Measurements from ENCODE around the gene NLE1. TPM values are rescaled to one million over a fixed set of nuclear protein-coding genes. Genes with fewer than 3 reads are reported as not detected.

Gene NLE1
- total and polyA plus RNA-seq, 5 experiments from 2014 or later: 4.6 to 21.7 (median 6.4) TPM

- Mint-ChIP-seq H3K4me3 (no peak overlapping the region), H3K4me1 (peaks cover 5 to 24% (median 13%) of the 10 kb centered on the region in 4 donors), H3K27ac (no peak overlapping the region), H3K9me3 (no peaks in the 10 kb centered on the region), H3K36me3 (no peaks in the 10 kb centered on the region), H3K27me3 (no peaks in the 10 kb centered on the region)
- ATAC-seq: no peak
- DNase-seq: no peak
- POLR2A ChIA-PET: interaction anchor here (0.6 kb wide), 1 partner anchor 115 kb away, joined by 3 read pairs; no protein-coding TSS in a partner anchor
These were observed 2.7 kb upstream of the NLE1 start for GRCh38 chr17:35144840-35145239.

DNA sequence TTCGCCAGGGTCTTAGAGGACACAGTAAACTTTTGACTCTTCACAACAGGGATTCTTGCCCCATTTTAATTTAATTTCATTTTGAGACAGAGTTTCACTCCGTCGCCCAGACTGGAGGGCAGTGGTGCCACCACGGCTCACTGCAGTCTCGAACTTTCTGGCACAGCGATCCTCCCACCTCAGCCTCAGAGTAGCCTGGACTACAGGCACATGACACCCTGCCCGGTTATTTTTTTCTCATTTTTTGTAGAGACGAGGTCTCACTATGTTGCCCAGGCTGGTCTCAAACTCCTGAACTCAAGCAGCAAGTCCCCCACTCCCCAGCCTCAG is 329 bp upstream of the NLE1 start:
- POLR2A ChIA-PET: interaction anchor here (0.6 to 3.0 kb wide), 6 partner anchors 16 to 504 kb away, joined by 3 to 12 read pairs (median 6); partner anchors contain the start of genes PEX12 and RAD51D
- peaks cover 0 to 16% (median 4%) of the 10 kb centered on the region in 3 donors for H3K36me3 Mint-ChIP-seq
- ATAC-seq: peak; percentile 6 to 9
- DNase-seq: no peak
- H3K4me3 Mint-ChIP-seq: peak overlapping the region; percentile 76 to 92 (median 84)
- peaks cover 5 to 26% (median 15%) of the 10 kb centered on the region in 4 donors for H3K4me1 Mint-ChIP-seq
- no peaks in the 10 kb centered on the region for H3K9me3 Mint-ChIP-seq
- no peaks in the 10 kb centered on the region for H3K27me3 Mint-ChIP-seq
- H3K27ac Mint-ChIP-seq: peak overlapping the region; percentile 51 to 94 (median 88)

GRCh38 chr17:35138218-35138617 is 3.9 kb downstream of the NLE1 start:
- H3K4me3 Mint-ChIP-seq: no peak overlapping the region
- H3K27me3 Mint-ChIP-seq: no peaks in the 10 kb centered on the region
- peaks cover under 1 to 24% (median 9%) of the 10 kb centered on the region in 4 donors for H3K4me1 Mint-ChIP-seq
- no peaks in the 10 kb centered on the region for H3K9me3 Mint-ChIP-seq
- H3K27ac Mint-ChIP-seq: peak overlapping the region in 3 of 10 donors; percentile 16 to 76 (median 56)
- ATAC-seq (no peak), DNase-seq (no peak)
- peaks cover 0 to 56% (median 16%) of the 10 kb centered on the region in 3 donors for H3K36me3 Mint-ChIP-seq
- POLR2A ChIA-PET: interaction anchor here (1.8 kb wide), 1 partner anchor 10 kb away, joined by 5 read pairs; no protein-coding TSS in a partner anchor

DNA sequence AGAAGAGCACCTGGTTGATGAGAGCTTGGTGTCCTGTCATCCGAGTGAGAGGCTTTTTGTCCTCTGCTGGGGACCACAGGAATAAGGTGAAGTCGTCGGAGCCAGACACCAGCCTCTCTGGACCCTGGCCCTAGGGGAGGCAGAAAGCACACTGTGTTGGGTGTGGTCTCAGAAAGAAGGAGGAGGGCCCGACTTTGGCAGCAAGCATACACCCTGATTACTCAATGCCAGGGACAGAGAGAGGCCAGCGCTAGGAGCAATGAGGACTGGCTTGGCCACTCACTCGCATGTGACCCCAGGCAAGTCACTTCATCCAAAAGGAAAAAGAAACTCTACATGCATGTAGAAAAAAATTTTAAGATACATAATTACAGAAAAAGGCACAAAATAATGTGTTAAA is 6.8 kb downstream of the NLE1 start:
- POLR2A ChIA-PET: no interaction called here
- H3K27me3 Mint-ChIP-seq: no peaks in the 10 kb centered on the region
- peaks cover 0 to 7% (median 2%) of the 10 kb centered on the region in 4 donors for H3K4me1 Mint-ChIP-seq
- no peak overlapping the region for H3K4me3 Mint-ChIP-seq
- H3K27ac Mint-ChIP-seq: peak overlapping the region in 2 of 10 donors; percentile 27 to 57
- DNase-seq (no peak), ATAC-seq (no peak)
- no peaks in the 10 kb centered on the region for H3K9me3 Mint-ChIP-seq
- peaks cover 0 to 77% (median 16%) of the 10 kb centered on the region in 3 donors for H3K36me3 Mint-ChIP-seq

DNA sequence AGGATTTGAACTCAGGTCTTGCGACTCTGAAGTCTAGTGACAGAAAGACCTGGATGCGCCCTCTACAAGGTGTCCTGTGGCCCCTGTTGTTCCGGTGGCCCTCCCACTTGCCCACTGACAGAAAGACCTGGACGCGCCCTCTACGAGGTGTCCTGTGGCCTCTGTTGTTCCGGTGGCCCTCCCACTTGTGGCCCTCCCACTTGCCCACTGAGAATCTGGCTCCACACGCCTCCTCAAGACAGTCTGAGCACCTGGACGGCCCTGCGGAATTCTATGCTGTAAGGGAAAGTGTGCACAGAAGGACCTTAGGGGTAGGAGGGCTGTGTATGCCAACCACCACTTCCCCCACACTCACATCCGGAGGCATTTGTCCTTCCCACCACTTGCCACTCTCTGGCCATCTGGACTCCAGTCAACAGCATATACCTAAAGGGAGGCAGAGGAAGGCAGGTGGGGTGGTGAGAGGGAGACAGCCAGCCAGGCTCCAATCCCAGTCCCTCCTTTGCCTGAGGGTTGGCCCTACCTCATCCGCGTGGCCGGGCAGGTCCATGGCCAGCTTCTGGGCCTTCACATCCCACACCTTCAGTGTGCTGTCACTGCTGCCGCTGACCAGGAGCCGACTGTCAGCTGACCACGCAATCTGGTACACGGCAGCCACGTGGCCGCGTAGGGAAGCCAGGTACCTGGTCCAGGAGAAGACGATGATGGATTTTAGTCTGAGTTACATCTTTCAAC is 9.1 kb downstream of the NLE1 start:
- no peak overlapping the region for H3K4me3 Mint-ChIP-seq

DNA sequence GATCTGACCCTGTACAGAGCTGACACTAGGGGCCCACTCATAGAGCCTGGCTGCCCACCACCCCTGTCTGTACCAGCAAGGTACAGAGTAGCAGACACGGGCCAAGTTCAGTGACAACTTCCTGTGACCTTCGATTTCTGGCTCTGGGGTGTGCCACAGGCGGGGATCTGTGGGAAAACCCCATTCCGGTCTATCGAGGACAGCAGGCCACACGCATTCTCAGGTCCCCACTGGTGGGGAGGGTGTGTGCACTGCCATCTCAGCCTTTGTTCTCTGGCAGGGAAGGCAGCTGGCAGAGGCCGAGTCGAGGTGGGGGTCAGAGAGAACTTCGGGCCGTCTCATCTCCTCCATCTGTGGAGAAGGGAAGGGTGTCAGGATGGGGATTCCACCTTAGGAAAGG is 10.0 kb downstream of the NLE1 start:
- POLR2A ChIA-PET: no interaction called here
- Mint-ChIP-seq H3K4me3 (no peak overlapping the region), H3K9me3 (no peaks in the 10 kb centered on the region), H3K4me1 (peaks cover 0 to 3% (median under 1%) of the 10 kb centered on the region in 4 donors), H3K27ac (peak overlapping the region in 2 of 10 donors; percentile 50 to 51), H3K36me3 (peaks cover 0 to 62% (median 11%) of the 10 kb centered on the region in 3 donors), H3K27me3 (no peaks in the 10 kb centered on the region)
- ATAC-seq: no peak
- no peak for DNase-seq

More for the DNA sequence above, 9.1 kb downstream of the NLE1 start:
- Mint-ChIP-seq H3K27me3 (no peaks in the 10 kb centered on the region), H3K4me1 (peaks cover 0 to 3% (median 0%) of the 10 kb centered on the region in 4 donors), H3K9me3 (no peaks in the 10 kb centered on the region), H3K27ac (peak overlapping the region in 2 of 10 donors; percentile 37 to 51), H3K36me3 (peaks cover 0 to 67% (median 11%) of the 10 kb centered on the region in 3 donors)
- POLR2A ChIA-PET: interaction anchor here (0.6 kb wide), 1 partner anchor 11 kb away, joined by 3 read pairs; no protein-coding TSS in a partner anchor
- DNase-seq (no peak), ATAC-seq (no peak)

DNA sequence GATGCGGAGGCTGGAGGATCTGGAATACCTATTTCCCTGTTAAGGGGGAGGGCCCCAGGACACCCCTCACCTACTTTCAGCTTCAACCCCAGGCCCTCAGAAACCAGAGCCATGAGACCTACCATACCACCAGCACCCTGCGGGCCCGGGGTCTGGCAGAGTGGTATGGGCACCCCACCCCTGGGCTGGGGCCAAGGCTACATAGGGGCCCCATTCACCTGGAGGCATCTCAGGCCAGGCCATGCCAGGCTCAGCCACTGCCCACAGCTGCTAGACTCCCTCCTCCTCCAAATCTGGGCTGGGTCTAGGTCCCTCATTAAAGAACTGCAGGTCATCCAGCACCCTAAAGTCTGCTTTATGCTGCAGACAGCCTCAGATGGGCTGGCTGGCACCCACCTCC is 11.7 kb downstream of the NLE1 start:
- ATAC-seq: no peak
- H3K4me1 Mint-ChIP-seq: peaks cover 0 to 3% (median under 1%) of the 10 kb centered on the region in 4 donors
- DNase-seq: no peak
- no peaks in the 10 kb centered on the region for H3K27me3 Mint-ChIP-seq
- POLR2A ChIA-PET: no interaction called here
- H3K27ac Mint-ChIP-seq: peak overlapping the region in 3 of 10 donors; percentile 41 to 71 (median 50)
- no peak overlapping the region for H3K4me3 Mint-ChIP-seq
- H3K9me3 Mint-ChIP-seq: no peaks in the 10 kb centered on the region
- peaks cover 0 to 45% (median 8%) of the 10 kb centered on the region in 3 donors for H3K36me3 Mint-ChIP-seq

GRCh38 chr17:35129973-35130351 is 12.1 kb downstream of the NLE1 start:
- POLR2A ChIA-PET: no interaction called here
- no peaks in the 10 kb centered on the region for H3K9me3 Mint-ChIP-seq
- peaks cover 0 to 40% (median 8%) of the 10 kb centered on the region in 3 donors for H3K36me3 Mint-ChIP-seq
- DNase-seq (no peak), ATAC-seq (no peak)
- peaks cover 0 to 3% (median under 1%) of the 10 kb centered on the region in 4 donors for H3K4me1 Mint-ChIP-seq
- H3K27me3 Mint-ChIP-seq: no peaks in the 10 kb centered on the region
- H3K4me3 Mint-ChIP-seq: no peak overlapping the region
- peak overlapping the region in 3 of 10 donors; percentile 43 to 71 (median 50) for H3K27ac Mint-ChIP-seq

DNA sequence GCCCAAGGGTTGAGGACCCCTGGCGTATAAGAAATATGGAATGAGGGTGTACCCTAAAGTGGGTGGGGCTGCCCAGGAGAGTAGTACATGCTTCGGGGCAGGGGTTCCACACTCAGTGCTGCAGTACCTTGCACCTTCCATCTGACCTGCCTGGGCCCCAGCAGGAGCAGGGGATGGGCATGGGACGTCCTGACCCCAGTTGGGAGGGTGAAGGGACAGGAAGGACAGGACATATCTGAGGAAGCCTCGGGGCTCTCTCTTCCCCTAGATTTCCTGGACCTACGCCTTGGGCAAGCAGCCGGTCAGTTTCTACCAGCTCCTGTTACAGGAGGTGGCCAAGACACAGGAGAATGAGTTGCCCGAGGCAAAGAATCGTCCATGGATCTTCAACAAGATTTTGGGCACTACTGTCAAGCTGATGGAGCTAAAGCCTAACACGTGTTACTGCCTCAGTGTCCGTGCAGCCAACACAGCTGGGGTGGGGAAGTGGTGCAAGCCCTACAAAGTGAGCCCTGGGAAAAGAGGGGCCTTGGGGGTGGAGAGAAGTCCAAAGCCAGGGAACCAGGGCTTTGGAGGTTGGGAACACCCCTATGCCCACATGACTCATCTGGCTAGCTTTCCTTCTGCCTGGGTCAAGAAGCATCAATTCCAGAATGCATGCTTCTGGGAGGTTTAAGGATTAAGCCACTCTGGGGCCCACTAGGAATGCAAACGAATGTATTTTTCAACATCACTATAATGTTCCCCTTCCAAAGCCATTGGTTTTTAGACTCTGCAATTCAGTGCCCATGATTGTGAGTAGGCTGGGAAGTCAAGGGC is 12.7 kb downstream of the NLE1 start:
- POLR2A ChIA-PET: interaction anchor here (1.5 to 2.9 kb wide), 2 partner anchors 8 to 10 kb away, joined by 5 to 10 read pairs; partner anchors contain the start of gene RAD51D
- H3K4me1 Mint-ChIP-seq: peaks cover 0 to 3% (median under 1%) of the 10 kb centered on the region in 4 donors
- H3K27me3 Mint-ChIP-seq: no peaks in the 10 kb centered on the region
- H3K9me3 Mint-ChIP-seq: no peaks in the 10 kb centered on the region
- ATAC-seq (no peak), DNase-seq (no peak)
- peaks cover 0 to 34% (median 8%) of the 10 kb centered on the region in 3 donors for H3K36me3 Mint-ChIP-seq
- H3K4me3 Mint-ChIP-seq: no peak overlapping the region
- peak overlapping the region in 1 of 10 donors; percentile 71 for H3K27ac Mint-ChIP-seq

- Mint-ChIP-seq H3K4me3 (no peak overlapping the region), H3K4me1 (peaks cover 0 to 2% (median 0%) of the 10 kb centered on the region in 4 donors), H3K36me3 (peaks cover 0 to 20% (median 0%) of the 10 kb centered on the region in 3 donors), H3K9me3 (no peaks in the 10 kb centered on the region), H3K27ac (peak overlapping the region in 1 of 10 donors; percentile 22), H3K27me3 (no peaks in the 10 kb centered on the region)
- POLR2A ChIA-PET: interaction anchor here (1.3 to 2.9 kb wide), 3 partner anchors 9 to 451 kb away, joined by 3 to 10 read pairs (median 5); partner anchors contain the start of genes PEX12 and RAD51D
- no peak for DNase-seq
- ATAC-seq: no peak
These were observed 14.2 kb downstream of the NLE1 start for GRCh38 chr17:35127751-35128514.

GRCh38 chr17:35121315-35121714 is 20.8 kb downstream of the NLE1 start, which contains the start of gene FNDC8:
TSS of gene FNDC8 (plus strand) at chr17:35121615. CDS start at chr17:35121694, 79 bp downstream.
- peak within 1 kb of the TSS in 2 of 10 donors; percentile 10 to 47 for H3K27ac Mint-ChIP-seq
- H3K4me1 Mint-ChIP-seq: peaks cover 13 to 37% (median 31%) of the 10 kb centered on the region in 4 donors
- no peaks in the 10 kb centered on the region for H3K27me3 Mint-ChIP-seq
- no peak for ATAC-seq
- POLR2A ChIA-PET: interaction anchor here (0.6 kb wide), 1 partner anchor 160 kb away, joined by 3 read pairs; the partner anchor contains the start of gene CCT6B
- H3K9me3 Mint-ChIP-seq: no peaks in the 10 kb centered on the region
- peak within 1 kb of the TSS in 4 of 10 donors; percentile 30 to 56 (median 44) for H3K4me3 Mint-ChIP-seq
- DNase-seq: no peak
- peaks cover 0 to 6% (median 0%) of the 10 kb centered on the region in 3 donors for H3K36me3 Mint-ChIP-seq

All from naive thymus-derived CD8-positive, alpha-beta T cell (primary cell).